ENCODE results near the gene HYAL2. TPM values are rescaled to one million over a fixed set of nuclear protein-coding genes. Genes with fewer than 3 reads are reported as not detected.

HYAL2 gene
- total RNA-seq, 1 donor from 2014 or later, result 35.9 TPM

GRCh38 chr3:50350527-50351322 is 28.2 kb upstream of the HYAL2 start, which contains the start of the genes CYB561D2 and NPRL2:
Gene CYB561D2, plus strand, starts transcription at chr3:50350862. Its CDS starts 572 bp downstream, at chr3:50351434.
Gene NPRL2, minus strand, starts transcription at chr3:50350775. Its CDS starts 123 bp downstream, at chr3:50350652.
- DNase-seq (ENCODE audit: low spot score in 2 of 2), result peak; percentile 95 to 98
- no peak for FAIRE-seq

- DNase-seq (ENCODE audit: low spot score in 2 of 2) (no peak), FAIRE-seq (no peak)
Observed at GRCh38 chr3:50350213-50350526, 27.6 kb upstream of the HYAL2 start.

- peak; percentile 67 to 75 for DNase-seq (ENCODE audit: low spot score in 2 of 2)
- peak; percentile 15 for FAIRE-seq
Observed at GRCh38 chr3:50347187-50347813, 24.8 kb upstream of the HYAL2 start.

GRCh38 chr3:50345586-50346234 is 23.2 kb upstream of the HYAL2 start, which contains the start of gene ZMYND10:
Gene ZMYND10, minus strand, starts transcription at chr3:50345732. Its CDS starts 153 bp downstream, at chr3:50345579.
- DNase-seq (ENCODE audit: low spot score in 2 of 2) (peak in 1 of 2 donors; percentile 81), FAIRE-seq (no peak)

GRCh38 chr3:50345008-50345407 is 22.5 kb upstream of the HYAL2 start:
- FAIRE-seq (no peak), DNase-seq (ENCODE audit: low spot score in 2 of 2) (no peak)

GRCh38 chr3:50342813-50343633 is 20.5 kb upstream of the HYAL2 start:
- FAIRE-seq, result no peak

GRCh38 chr3:50341996-50342650 is 19.6 kb upstream of the HYAL2 start:
- FAIRE-seq (no peak), DNase-seq (ENCODE audit: low spot score in 2 of 2) (no peak)

More at GRCh38 chr3:50342813-50343633, 20.5 kb upstream of the HYAL2 start:
- DNase-seq (ENCODE audit: low spot score in 2 of 2), result no peak

- no peak for FAIRE-seq
Observed at GRCh38 chr3:50341537-50341936, 19.0 kb upstream of the HYAL2 start.

GRCh38 chr3:50340448-50341329 is 18.1 kb upstream of the HYAL2 start, which contains the start of gene RASSF1:
Gene RASSF1, minus strand, starts transcription at chr3:50340836. Its CDS starts 31 bp downstream, at chr3:50340805.
- DNase-seq (ENCODE audit: low spot score in 2 of 2) (no peak), FAIRE-seq (no peak)

More at GRCh38 chr3:50341537-50341936, 19.0 kb upstream of the HYAL2 start:
- no peak for DNase-seq (ENCODE audit: low spot score in 2 of 2)

GRCh38 chr3:50340147-50340447 is 17.6 kb upstream of the HYAL2 start:
- FAIRE-seq, result no peak
- DNase-seq (ENCODE audit: low spot score in 2 of 2), result no peak

GRCh38 chr3:50339485-50340146 is 17.1 kb upstream of the HYAL2 start:
- DNase-seq (ENCODE audit: low spot score in 2 of 2), result no peak
- no peak for FAIRE-seq

GRCh38 chr3:50338965-50339364 is 16.4 kb upstream of the HYAL2 start:
- FAIRE-seq, result no peak
- DNase-seq (ENCODE audit: low spot score in 2 of 2), result no peak

- FAIRE-seq, result no peak
- peak; percentile 99 to 100 for DNase-seq (ENCODE audit: low spot score in 2 of 2)
Observed at GRCh38 chr3:50337175-50337861, 14.8 kb upstream of the HYAL2 start.

GRCh38 chr3:50336452-50337174 is 14.1 kb upstream of the HYAL2 start:
- FAIRE-seq (no peak), DNase-seq (ENCODE audit: low spot score in 2 of 2) (no peak)

GRCh38 chr3:50334339-50335075 is 12.0 kb upstream of the HYAL2 start:
- DNase-seq (ENCODE audit: low spot score in 2 of 2) (no peak), FAIRE-seq (no peak)

GRCh38 chr3:50333744-50334328 is 11.3 kb upstream of the HYAL2 start:
- no peak for FAIRE-seq

More at GRCh38 chr3:50333744-50334328, 11.3 kb upstream of the HYAL2 start:
- peak in 1 of 2 donors; percentile 54 for DNase-seq (ENCODE audit: low spot score in 2 of 2)

All from frontal cortex (tissue), 4 donors.